Osteocyte (in vitro differentiated cells): Measurements from ENCODE around the gene PLK5. TPM values are rescaled to one million over a fixed set of nuclear protein-coding genes. Genes with fewer than 3 reads are reported as not detected.

Source experiments
- DNase-seq: peaks from one replicate; pipeline ENCODE4 v3.0.0; 2021; ENCODE audit warnings: mixed read lengths; ENCODE audit not compliant: unreplicated experiment; ENCODE audit errors: extremely low spot score
- H3K27ac Mint-ChIP-seq: one replicate; pipeline ENCODE4 v1.8.0; 2021; ENCODE audit warnings: mild to moderate bottlenecking, mixed read lengths; ENCODE audit not compliant: unreplicated experiment
- H3K27me3 Mint-ChIP-seq: one replicate; pipeline ENCODE4 v1.8.0; 2021; ENCODE audit warnings: mixed read lengths; ENCODE audit not compliant: unreplicated experiment
- H3K36me3 Mint-ChIP-seq: one replicate; pipeline ENCODE4 v1.8.0; 2021; ENCODE audit warnings: mixed read lengths; ENCODE audit not compliant: unreplicated experiment
- H3K4me1 Mint-ChIP-seq: one replicate; pipeline ENCODE4 v1.8.0; 2021; ENCODE audit warnings: mixed read lengths; ENCODE audit not compliant: unreplicated experiment
- H3K4me3 Mint-ChIP-seq: one replicate; pipeline ENCODE4 v1.8.0; 2021; ENCODE audit warnings: mild to moderate bottlenecking, moderate library complexity, mixed read lengths; ENCODE audit not compliant: unreplicated experiment
- H3K9me3 Mint-ChIP-seq: one replicate; pipeline ENCODE4 v1.8.0; 2021; ENCODE audit warnings: mixed read lengths; ENCODE audit not compliant: unreplicated experiment
- CTCF ChIP-seq: fragments of 200-600 bp; sonication (generic); IDR thresholded peaks from 2 replicates; pipeline ENCODE4 v1.5.0; 2021; ENCODE audit warnings: antibody characterized with exemption, mild to moderate bottlenecking, moderate library complexity
- total RNA-seq: library from RNA; stranded (reverse); gene quantifications from 2 replicates; pipeline ENCODE4 v1.2.1, GENCODE V29; 2021

PLK5 gene
- total RNA-seq, 1 donor from 2014 or later: 0.54 TPM

GRCh38 chr19:1507192-1507660 is 16.7 kb upstream of the PLK5 start:
- H3K27ac Mint-ChIP-seq: peak overlapping the region; percentile 99
- DNase-seq: peak; percentile 84
- no peak for TF ChIP-seq CTCF
- H3K4me1 Mint-ChIP-seq: peaks cover 15% of the 10 kb centered on the region
- peak overlapping the region; percentile 94 for H3K4me3 Mint-ChIP-seq
- no peaks in the 10 kb centered on the region for H3K36me3 Mint-ChIP-seq
- no peaks in the 10 kb centered on the region for H3K9me3 Mint-ChIP-seq
- H3K27me3 Mint-ChIP-seq: peaks cover 3% of the 10 kb centered on the region

- peak; percentile 97 for DNase-seq
- Mint-ChIP-seq H3K4me3 (peak overlapping the region; percentile 94), H3K4me1 (peaks cover 20% of the 10 kb centered on the region), H3K9me3 (no peaks in the 10 kb centered on the region), H3K27ac (peak overlapping the region; percentile 99), H3K36me3 (no peaks in the 10 kb centered on the region), H3K27me3 (no peaks in the 10 kb centered on the region)
- no peak for TF ChIP-seq CTCF
Observed at GRCh38 chr19:1507763-1508506, 15.9 kb upstream of the PLK5 start.

- no peak for TF ChIP-seq CTCF
- no peaks in the 10 kb centered on the region for H3K36me3 Mint-ChIP-seq
- no peaks in the 10 kb centered on the region for H3K9me3 Mint-ChIP-seq
- H3K27ac Mint-ChIP-seq: no peak overlapping the region
- H3K4me1 Mint-ChIP-seq: peaks cover 20% of the 10 kb centered on the region
- peak overlapping the region; percentile 94 for H3K4me3 Mint-ChIP-seq
- no peaks in the 10 kb centered on the region for H3K27me3 Mint-ChIP-seq
- no peak for DNase-seq
Observed at GRCh38 chr19:1508507-1508856, 15.4 kb upstream of the PLK5 start.

GRCh38 chr19:1509602-1510441 is 14.1 kb upstream of the PLK5 start:
- Mint-ChIP-seq H3K27me3 (no peaks in the 10 kb centered on the region), H3K4me1 (peaks cover 20% of the 10 kb centered on the region), H3K36me3 (no peaks in the 10 kb centered on the region), H3K4me3 (no peak overlapping the region), H3K27ac (peak overlapping the region; percentile 50), H3K9me3 (no peaks in the 10 kb centered on the region)
- peak; percentile 80 for DNase-seq
- TF ChIP-seq CTCF: no peak

- peak; percentile 77 for DNase-seq
- Mint-ChIP-seq H3K4me1 (peaks cover 20% of the 10 kb centered on the region), H3K27me3 (no peaks in the 10 kb centered on the region), H3K36me3 (no peaks in the 10 kb centered on the region), H3K9me3 (no peaks in the 10 kb centered on the region), H3K4me3 (no peak overlapping the region), H3K27ac (no peak overlapping the region)
- TF ChIP-seq CTCF: no peak
Observed at GRCh38 chr19:1510442-1510806, 13.5 kb upstream of the PLK5 start.
